ENCODE measurements around the gene RAPGEF6. TPM values are rescaled to one million over a fixed set of nuclear protein-coding genes. Genes with fewer than 3 reads are reported as not detected.

RAPGEF6 gene
- total and polyA plus RNA-seq, 2 of the 4 experiments (the other 2 are of a cell fraction): 5.8 to 18.8 TPM

DNA sequence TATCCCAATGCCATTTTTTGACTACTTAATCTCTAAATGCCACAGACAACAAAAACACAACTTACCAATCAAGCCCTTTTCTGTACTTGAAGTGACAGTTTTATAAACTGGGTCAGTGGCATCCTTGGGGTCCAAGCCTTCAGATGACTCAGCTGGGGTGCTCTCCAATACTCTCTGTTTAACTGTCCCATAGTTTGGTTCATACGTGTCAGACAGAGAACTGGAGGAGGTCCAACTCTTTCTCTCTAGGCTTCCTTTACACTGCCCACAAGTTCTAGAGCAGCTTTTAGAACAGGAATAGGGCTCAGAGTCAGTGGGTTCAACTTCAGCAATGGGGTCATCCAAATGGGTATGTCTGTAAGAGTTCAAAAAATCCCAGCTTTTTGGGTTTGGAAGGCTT is 204.2 kb downstream of the RAPGEF6 start:
- Histone ChIP-seq H3K36me3 (ENCODE audit: control insufficient read depth, insufficient read depth, low read length) (peaks cover 24% of the 10 kb centered on the region), H3K9me1 (ENCODE audit: insufficient read depth, low read length) (0 out of 2 replicates have a peak, but pooled peaks cover 3% of the 10 kb centered on the region), H4K20me1 (ENCODE audit: insufficient read depth, low read length) (no peaks in the 10 kb centered on the region), H3K9ac (ENCODE audit: low read depth, low read length) (no peak overlapping the region), H3K14ac (replicated peaks; ENCODE audit: low read depth, low read length) (no peak overlapping the region), H2AK9ac (replicated peaks; ENCODE audit: low read depth, low read length, poor library complexity) (no peak overlapping the region), H2BK5ac (ENCODE audit: low read depth, low read length, poor library complexity, severe bottlenecking) (no peak overlapping the region), H3K4me1 (ENCODE audit: control insufficient read depth, insufficient read depth, low read length) (no peaks in the 10 kb centered on the region), H2BK120ac (ENCODE audit: low read depth, low read length) (no peak overlapping the region), H2BK15ac (ENCODE audit: low read depth, low read length) (no peak overlapping the region), H2BK20ac (ENCODE audit: low read depth, low read length) (no peak overlapping the region), H3K23ac (ENCODE audit: low read depth, low read length) (no peak overlapping the region), H3K18ac (ENCODE audit: low read depth, low read length) (no peak overlapping the region), H3K4ac (ENCODE audit: low read depth, low read length) (peak overlapping the region; percentile 12; the same call in 1 of the 2 replicates), H4K8ac (ENCODE audit: low read depth in 2 of 2, low read length in 2 of 2) (no peak overlapping the region), H2AK5ac (ENCODE audit: low read depth, low read length) (no peak overlapping the region), H3K56ac (ENCODE audit: extremely low read depth, insufficient read depth, low read length) (no peak overlapping the region), H3K27me3 (ENCODE audit: control insufficient read depth, insufficient read depth, low read length) (no peaks in the 10 kb centered on the region), H2AFZ (replicated peaks; ENCODE audit: low read length, poor library complexity) (no peak overlapping the region), H3K4me2 (ENCODE audit: low read depth, low read length) (no peak overlapping the region), H4K91ac (ENCODE audit: insufficient read depth, low read depth, low read length) (no peak overlapping the region), H4K5ac (ENCODE audit: low read depth, low read length) (no peak overlapping the region), H3K4me3 (ENCODE audit: insufficient read depth, low read depth, low read length) (no peak overlapping the region), H3K27ac (ENCODE audit: insufficient read depth, low read length) (no peak overlapping the region), H3K9me3 (ENCODE audit: control insufficient read depth, insufficient read depth, low read length) (no peaks in the 10 kb centered on the region), H3K79me1 (ENCODE audit: low read depth in 1 of 2, low read length in 2 of 2) (peaks cover 7 to 9% of the 10 kb centered on the region in 2 experiments; a peak in 2 of 4 replicates)
- peak; percentile 64 for ATAC-seq (ENCODE audit: low read depth)
- dilution Hi-C loops (cut with HindIII; ENCODE audit: low sequenced_read_pairs, unreplicated experiment): no loop called here
- DNase-seq: peak; percentile 58
- TF ChIP-seq POLR2A (IDR thresholded peaks at IDR 0.05; ENCODE audit: low read depth, low read length) (no peak), RCOR1 (IDR thresholded peaks at IDR 0.05; ENCODE audit: insufficient replicate concordance, low read length) (no peak), RAD21 (IDR thresholded peaks at IDR 0.05; ENCODE audit: low read length) (no peak), SMC3 (IDR thresholded peaks at IDR 0.05; ENCODE audit: low read depth, low read length) (no peak), CTCF (conservative IDR thresholded peaks at IDR 0.05; ENCODE audit: low read depth, low read length) (no peak), MAZ (IDR thresholded peaks at IDR 0.05; ENCODE audit: borderline replicate concordance, low read depth, low read length) (no peak), USF2 (IDR thresholded peaks at IDR 0.05; ENCODE audit: low read depth, low read length) (no peak), MAFK (IDR thresholded peaks at IDR 0.05; ENCODE audit: low read depth, low read length) (no peak), BHLHE40 (IDR thresholded peaks at IDR 0.05; ENCODE audit: low read depth, low read length) (no peak), MXI1 (IDR thresholded peaks at IDR 0.05; ENCODE audit: borderline replicate concordance, low read depth, low read length) (no peak), CEBPB (IDR thresholded peaks at IDR 0.05; ENCODE audit: low read depth, low read length) (no peak), FOS (IDR thresholded peaks at IDR 0.05; ENCODE audit: low read depth, low read length) (no peak), NFE2L2 (IDR thresholded peaks at IDR 0.05; ENCODE audit: low read depth, low read length) (no peak), RFX5 (IDR thresholded peaks at IDR 0.05; ENCODE audit: low read depth, low read length) (no peak), CHD1 (IDR thresholded peaks at IDR 0.05; ENCODE audit: low read depth, low read length) (no peak)
- TF ChIP-seq, protein P1, sequence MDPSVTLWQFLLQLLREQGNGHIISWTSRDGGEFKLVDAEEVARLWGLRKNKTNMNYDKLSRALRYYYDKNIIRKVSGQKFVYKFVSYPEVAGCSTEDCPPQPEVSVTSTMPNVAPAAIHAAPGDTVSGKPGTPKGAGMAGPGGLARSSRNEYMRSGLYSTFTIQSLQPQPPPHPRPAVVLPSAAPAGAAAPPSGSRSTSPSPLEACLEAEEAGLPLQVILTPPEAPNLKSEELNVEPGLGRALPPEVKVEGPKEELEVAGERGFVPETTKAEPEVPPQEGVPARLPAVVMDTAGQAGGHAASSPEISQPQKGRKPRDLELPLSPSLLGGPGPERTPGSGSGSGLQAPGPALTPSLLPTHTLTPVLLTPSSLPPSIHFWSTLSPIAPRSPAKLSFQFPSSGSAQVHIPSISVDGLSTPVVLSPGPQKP (IDR thresholded peaks at IDR 0.05; ENCODE audit: borderline replicate concordance, low read depth, low read length): no peak
- in situ Hi-C loops (cut with MboI; ENCODE audit: low sequenced_read_pairs): no loop called here
- no TSS peak for BruUV-seq (replicated peaks)
- intact Hi-C loops (cut with micrococcal nuclease): loop anchor here (10.0 kb wide), 2 partner anchors 214 to 364 kb away; partner anchors contain the start of gene FNIP1
- ChIA-PET CTCF (no interaction called here), POLR2A (ENCODE audit: unreplicated experiment) (no interaction called here)
- WGBS, 2 experiments (ENCODE audit: extremely low coverage in 2 of 2, insufficient read length in 1 of 2): no CpG with 5 or more reads among the region's 1 CpG

All from IMR-90 (cell line).